ENCODE results near the gene PTPN5.

PTPN5 gene

DNA sequence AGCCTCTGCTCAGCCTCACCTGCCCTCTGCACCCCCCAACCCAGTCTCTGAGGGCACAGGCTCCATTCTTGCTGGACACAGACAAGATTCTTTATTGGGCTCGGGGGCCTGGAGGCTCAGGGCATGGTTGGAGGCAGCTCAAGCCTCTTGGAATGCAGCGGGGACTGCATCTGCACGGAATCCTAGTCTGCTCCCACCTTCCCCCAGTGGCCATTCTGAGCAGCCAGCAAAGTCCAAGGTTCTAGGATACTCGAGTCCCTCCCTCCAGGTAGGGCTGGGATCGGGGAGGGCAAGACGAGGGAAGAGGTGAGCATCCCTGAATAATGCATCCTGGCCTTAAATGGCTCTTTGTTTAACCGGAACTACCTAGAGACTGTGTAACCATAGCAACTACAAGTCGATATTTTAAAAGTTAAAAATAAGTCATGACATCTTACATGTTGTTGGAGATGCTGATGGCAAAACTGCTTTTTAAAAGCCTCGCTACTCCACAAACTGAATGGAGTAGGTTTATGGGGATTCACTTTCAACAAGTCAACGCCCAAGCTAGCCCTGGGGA lies 54.9 kb downstream of the PTPN5 start:
- DNase-seq = no peak

DNA sequence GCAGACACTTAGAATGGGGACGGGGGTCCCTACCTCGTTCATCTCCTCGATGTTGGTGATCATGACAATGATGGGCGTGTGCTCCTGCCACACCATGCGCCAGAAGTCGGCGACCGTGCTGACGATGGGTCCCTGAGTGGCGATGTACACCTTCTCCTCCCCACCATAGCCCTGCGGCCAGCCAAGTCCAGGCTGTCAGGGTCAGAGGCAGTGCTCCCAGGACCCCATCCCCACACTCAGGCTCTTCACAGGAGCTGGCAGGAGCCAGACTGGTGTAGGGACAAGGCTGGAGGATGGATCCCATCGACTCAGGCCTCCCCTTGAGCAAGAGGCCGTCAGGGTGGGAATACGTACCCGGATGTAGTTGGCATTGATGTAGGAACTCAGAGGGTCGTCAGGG lies 58.4 kb downstream of the PTPN5 start:
- DNase-seq = no peak

DNA sequence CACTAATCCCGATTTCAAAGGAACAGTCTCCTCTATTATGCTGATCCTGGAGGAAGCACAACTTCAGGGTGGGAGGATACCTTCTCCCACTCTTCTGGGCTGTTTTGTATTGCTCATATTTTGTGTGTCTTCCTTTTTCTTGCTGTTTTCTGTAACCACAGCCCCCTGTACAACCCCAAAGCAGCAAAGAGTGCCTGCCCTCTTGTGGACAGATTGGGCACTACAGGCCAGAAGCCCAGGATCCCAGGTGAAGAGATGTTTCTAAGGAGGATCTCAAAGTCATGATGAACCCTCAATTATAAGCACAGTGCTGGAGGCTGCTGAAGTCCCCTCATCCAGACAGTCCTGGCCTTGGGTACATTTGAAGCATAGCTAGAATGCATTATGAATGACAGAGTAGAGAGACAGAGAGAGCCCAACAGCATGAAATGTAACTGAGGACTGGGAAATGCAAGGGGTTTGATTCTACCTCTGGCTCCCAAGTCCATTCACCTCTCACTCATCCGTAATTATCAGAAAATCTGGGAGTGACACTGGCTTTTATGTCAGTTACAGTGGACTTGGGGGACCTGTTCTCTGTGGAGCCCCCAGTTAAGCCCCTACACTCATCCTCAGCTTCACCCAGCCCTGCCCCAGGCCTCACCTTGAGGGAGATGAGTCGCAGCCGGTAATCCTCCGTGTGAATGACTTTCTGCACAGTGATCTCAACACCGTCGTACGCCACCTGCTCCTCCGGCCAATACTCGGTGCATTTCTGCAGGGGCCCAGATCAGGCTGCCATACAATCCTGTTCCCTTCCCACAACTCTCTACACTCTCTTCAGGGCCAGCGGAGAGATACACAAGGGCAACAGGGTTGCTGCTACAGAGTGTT lies 59.4 kb downstream of the PTPN5 start:
- no peak for DNase-seq

DNA sequence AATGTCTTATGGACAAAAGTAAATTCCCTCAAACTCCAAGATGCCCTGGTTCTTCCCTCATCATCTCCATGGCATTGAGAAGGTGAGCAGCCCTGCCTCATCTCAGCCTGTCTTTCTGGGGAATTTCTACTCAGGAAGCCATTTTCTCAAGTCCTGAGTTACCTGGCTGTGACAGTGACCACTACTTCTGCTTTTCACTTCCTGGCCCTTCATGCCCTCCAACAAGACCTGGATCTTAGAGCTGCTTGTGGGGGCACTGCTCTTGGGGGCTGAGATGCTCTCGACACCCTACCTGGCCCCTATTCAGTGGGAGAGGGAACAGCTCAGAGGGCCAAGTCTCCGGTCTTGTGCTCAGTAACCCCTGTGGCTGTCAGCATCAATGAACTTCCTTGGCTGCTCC lies 60.2 kb downstream of the PTPN5 start:
- DNase-seq = no peak

DNA sequence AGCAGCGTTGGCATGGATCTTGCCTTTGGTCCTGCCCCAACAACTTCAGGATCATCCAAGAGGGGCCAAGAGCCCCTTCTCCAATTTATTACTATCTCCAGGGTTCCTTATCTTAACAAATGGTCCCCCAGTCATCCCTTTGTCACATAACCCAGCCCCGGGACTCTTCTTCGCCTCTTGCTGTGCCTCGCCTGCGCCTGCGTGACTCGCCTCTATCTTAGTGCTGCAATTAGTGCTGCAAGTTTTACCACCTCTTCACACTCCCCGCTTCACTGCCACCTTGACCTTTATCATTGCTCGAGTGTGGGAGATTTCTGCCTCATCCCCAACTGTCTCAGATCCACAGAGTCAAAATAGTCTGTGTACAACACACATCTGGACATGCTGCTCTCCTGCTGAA lies 61.6 kb downstream of the PTPN5 start:
- DNase-seq = no peak

DNA sequence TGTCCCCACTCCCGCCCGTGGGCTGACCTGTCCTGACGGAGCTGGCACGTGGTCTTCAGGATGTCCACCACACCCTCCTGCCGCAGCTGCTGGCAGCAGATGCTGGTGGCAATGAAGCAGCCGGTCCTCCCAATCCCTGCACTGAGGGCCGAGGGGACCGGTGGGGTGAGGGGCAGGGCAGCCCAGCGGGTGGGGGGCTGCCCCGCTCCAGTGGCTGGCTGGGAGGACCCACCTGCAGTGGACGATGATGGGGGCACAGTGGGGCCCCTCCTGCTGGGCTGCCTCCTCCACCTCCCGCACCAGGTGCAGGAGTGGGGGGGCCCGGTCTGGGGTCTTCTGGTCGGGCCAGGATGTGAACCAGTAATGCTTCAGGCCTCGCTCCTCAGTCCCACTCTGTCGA lies 62.2 kb downstream of the PTPN5 start:
- DNase-seq = no peak

DNA sequence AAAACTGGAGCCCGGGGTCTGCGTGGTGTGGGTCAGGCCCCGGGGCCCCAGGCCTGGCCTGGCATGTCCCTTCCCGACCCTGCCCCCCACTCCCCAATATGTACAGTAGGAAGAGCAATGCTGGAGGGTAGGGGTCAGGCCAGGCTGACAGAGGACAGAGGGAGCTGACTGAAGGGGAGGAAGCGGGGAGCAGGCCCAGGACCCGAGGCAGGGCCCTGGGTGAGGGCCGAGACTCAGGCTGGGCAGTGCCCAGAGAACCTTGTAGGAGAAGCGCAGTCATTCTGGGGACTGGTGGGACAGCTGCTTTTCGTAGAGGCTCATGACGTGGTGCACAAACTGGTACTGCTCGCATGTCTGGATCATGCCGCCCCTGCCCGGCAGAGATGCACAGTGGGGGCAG lies 62.9 kb downstream of the PTPN5 start:
- DNase-seq = no peak

DNA sequence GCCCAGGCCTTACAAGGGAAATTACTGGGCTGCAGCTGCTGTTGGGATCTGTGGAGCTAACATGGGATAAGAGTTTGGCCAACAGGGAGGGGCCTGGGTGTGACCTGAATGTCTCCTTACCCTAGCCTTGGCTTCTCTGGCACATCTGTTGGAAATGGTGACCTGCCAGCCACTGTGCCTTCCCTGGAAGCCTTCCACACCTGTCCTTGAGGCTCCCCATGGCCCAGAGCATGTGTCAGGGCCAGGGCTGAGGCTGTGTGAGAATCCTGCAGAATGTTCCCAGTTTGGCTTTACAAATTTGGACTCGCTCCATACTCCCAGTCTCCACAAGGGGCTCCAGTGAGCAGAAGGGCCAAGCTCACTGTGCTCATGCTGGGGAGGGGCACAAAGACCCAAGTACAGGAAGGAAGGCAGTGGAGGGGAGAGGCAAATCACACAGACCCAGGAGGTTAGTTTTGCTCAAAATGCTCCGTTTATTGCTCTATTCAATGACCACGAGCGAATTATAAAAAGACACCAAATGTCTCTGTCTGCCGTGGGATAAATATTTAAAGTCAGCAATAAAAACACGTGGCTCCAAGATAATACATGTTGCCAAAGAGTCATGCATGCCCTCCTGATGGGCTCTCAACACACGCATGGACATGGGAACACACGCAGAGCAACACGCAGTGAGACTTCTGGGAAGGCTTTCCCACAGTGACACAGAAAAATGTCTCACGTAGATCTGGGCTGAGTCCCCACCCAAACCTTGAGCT lies 63.9 kb downstream of the PTPN5 start:
- no peak for DNase-seq

DNA sequence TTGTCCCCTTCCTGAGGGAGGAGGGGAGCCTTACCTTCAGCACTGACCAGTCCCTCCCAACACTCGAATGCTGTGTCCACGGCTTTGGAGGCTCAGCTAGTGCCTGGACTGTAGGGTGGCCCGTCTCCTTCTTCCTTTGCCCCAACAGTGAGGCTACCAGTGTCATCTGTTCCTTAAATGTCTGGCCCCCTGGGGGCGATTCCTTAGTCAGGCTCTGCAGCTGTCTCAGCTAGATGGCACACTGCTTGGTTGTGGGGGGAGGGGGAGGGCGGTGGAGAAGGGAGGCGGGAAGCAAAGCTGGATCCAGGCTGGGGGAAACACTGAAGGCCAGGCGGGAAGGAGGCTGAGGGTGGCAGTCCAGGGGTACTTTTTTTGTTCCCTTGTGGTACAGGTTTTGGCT lies 65.6 kb downstream of the PTPN5 start, which contains the start of gene IGSF22:
Gene IGSF22 (minus strand): TSS at position 149 of the 400 bp plus-strand sequence. CDS start 1,952 bp downstream, outside the sequence.
- DNase-seq = no peak

DNA sequence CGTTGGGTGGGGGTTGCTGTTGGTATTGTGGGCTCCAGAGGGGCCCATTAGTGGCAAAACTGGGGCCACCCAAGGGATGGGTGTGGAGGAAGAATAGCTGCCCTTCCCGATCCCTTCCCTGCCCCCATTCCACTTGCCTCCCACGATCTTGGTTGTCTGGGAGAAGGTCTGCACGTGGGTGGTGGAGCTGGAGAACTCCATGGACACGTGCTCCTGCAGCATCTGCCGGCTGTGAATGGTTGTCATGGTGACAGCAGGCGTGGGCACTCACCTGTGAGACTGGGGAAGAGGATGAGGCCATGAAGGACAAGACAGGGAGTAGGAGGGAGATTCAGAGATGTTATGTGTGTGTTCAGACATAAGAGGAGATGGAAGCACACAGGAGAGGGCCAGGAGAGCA lies 67.6 kb downstream of the PTPN5 start:
- peak; percentile 49 for DNase-seq

DNA sequence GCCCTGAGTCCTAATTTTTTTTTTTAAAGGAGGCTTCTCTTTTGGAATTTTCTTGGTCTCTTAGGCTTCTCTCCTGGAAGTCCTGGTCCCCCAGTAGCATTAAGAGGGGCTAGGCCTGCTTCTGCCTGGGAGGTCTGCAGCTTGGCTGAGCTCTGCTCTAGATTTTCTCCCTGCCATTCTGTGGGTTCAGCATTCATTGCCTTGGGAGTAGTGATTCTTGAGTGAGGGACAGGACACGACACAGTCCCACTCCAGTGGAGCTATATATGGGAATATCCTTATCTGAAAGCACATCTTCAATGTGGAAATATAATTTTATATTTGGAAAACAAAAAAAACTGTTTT lies 69.3 kb downstream of the PTPN5 start:
- no peak for DNase-seq

DNA sequence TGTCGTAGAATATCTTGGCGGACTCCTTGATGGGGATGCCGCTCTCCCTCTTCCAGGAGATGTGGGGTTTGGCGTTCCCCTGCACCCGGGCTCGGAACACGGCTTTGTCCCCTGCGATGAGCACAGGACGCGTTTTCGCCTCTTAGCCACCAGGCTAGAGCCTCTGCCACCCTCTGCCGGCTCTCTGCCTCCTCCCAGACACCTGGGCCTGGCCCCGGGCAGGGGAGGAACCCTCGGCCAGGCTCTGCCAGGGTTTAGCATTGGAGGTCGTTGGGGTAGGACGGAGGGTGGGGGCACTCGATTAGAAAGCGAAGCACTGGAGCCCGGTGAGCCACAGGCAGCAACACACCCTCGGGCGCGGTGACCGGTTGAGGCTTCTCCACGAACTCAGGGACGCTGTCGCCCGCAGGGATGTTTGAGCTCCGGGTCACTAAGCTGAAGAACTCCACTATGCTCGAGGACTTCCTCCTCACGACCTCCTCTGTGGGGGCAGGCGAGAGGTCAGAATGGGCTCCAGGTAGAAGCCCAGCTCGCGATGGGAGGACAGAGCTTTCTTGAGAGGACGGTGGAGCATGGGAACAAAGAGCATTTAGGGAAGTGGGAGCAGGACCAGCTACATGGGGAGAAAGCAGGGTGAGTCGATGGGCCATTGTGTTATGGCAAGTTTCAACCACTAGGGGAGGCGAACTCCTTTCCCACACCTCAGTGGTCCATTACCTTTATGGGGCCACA lies 69.9 kb downstream of the PTPN5 start:
- DNase-seq = no peak

DNA sequence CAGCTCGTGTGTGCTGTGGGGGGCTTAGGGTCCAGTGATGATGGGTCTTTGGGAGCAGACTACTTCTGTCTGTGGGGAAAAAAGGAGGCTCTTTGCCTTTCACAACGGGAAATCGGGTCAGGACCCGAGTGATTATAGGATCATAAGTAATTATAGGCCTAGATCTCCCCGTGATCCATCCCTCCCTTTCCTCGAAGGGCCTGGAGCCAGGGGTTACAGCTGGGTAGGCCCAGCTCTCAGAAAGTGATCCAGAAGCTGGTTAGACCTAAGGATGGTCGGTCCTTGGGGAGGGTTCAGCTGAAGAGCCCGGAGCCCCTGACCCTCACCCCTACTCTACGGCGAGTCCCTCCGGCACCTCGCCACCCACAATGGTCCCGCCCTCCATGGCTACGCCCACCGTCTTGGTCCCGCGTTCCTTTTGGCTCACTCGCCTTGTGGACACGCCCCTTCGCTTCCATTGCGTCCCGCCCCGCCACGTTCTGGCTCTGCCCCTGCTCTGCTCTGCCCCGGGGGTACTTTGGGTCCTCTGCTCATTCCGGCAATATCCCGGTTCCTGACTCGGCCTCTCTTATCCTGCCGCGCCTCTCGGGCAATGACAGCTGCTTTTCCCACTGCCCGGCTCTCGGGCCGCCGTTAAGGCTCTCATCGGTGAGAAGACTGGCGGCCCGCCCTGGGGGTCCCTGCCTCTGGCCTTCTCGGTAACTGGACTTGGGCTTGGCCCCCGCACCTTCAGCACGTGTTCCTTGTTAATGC lies 70.6 kb downstream of the PTPN5 start:
- DNase-seq = no peak

DNA sequence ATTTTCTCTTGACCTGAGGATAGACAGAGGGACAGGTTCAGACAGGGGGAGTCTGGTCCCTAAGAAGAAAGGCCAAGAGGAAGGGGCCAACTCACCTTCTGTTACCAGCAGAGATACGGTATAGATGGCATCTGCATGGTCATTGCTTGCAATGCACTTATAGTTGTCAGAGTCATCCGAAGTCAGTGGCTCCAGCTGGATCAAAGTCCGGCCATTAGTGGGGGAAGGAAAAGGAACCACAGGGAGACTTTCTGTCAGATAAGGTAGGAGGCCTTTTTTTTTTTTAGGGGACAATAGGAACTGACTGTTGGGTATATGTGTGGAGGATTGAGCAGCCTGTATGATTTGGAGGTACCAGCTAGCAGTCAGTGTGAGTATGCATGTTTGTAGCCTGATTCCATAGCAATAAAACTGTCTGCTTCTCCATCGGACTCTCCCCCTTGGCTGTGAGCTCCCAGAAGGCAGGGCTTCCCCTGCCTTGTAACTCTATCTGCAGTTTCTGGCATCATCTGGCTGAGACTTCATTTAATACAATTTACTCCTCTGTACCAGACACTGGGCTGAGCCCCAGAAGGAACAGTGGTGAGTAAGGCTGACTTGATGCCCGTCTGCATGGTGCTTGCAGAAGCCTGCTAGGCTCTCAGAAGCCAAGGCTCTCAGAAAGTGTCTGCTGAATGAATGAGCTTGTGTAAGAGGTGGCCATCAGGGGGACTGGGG lies 71.3 kb downstream of the PTPN5 start:
- DNase-seq = no peak

DNA sequence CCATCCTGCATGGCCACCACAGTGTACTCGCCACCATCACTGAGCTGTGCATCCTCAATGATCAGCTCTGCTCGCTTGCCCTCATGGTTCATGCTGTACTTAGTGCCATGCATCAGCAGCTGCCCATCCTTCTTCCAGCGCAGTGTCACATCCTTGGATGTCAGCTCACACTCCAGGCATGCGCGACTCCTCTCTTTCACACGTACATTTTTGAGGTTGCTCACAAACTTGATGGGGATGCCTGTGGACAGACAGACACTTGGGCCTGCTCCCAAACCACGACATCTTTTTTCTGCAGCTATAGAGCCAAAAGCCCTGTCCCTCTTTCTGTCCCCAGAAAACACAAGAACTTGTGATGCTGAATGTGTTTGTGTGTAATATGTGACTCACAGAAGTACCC lies 76.1 kb downstream of the PTPN5 start:
- no peak for DNase-seq

DNA sequence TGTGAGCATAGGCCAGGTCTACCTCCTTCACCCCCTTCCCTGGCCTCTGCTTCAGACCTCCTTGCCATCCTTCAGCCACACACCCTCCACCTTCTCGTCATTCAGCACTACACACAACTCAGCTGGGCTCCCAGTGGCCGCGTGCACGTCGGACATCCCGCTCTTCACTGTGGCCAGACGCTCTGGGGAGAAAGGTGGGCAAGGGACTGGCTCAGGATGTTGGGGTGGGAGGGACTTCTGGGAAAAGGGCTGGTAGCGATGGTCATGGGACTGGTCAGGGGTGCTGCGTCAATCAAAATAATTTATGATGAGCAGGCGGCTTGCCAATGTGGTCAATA lies 77.2 kb downstream of the PTPN5 start:
- no peak for DNase-seq

DNA sequence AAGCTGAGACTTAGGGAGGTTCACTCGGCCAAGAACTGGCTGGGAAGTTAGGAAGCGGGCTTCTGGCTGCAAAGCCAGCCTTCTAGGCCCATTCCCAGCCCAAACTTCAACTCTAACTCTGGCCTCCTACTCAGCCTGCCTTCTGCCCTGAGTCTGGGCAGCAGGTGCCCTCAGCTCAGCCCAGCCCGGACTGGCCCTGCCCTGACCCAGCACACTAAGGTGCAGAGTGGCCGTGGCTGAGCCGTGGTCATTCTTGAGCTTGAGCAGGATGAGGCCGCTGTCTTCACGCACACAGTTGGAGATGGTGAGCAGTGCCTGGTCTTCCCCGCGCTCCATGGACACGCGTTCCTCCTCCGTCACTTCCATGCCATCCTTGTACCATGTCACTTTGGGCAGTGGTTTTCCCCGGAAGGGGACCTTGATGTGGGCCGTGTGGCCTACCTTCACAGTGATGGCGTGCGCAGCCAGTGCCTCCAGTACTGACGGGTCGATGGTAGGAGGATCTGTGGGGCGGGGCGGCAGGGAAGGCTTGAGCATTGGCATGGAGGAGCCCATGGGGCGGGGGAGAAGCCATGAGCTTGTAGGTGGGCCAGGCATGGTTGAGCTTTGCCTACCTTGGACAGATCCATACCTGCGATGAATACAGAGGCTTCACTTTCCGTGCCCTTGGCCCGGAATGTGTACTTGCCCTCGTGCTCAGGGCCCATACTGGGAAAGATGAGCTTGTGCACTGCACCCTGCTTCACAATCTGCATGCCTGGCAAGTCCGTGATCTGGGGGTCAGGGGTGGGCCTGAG lies 77.8 kb downstream of the PTPN5 start:
- DNase-seq = no peak

DNA sequence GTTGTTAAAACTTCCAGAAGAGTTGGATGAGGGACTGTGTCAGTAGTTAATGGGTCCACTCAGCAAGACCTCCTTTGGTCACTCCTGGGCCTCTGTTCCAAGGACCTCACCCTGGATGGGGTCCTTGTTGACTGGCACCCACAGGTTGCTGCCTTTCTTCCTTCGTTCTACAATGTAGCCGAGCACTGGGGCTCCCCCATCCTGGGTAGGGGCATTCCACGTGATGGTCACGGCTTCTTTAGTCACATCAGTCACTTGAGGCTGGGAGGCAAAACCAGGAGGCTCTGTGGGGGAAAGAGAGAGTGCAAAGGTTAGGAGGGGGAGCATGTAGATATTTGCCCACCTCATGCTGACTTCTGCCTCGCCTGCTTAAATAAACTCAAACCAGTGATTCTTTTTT lies 81.1 kb downstream of the PTPN5 start:
- no peak for DNase-seq

DNA sequence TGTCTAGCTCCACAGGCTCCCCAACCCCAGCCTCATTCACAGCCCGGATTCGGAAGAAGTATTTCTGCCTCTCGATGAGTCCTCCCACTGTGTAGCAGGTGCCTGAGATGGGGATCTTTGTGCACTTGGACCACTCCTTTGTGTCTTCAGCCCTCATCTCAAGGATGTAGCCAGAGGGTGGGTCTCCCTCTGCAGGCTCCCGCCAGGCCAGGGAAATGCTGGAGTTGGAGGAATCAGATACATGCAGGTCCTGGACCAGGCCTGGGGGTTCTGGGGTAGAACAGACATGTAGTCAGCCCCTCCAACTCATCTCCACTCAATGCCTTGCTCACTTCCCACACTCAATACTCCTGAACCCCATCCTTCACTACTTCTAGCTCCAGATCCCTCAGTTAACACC lies 82.2 kb downstream of the PTPN5 start:
- no peak for DNase-seq

DNA sequence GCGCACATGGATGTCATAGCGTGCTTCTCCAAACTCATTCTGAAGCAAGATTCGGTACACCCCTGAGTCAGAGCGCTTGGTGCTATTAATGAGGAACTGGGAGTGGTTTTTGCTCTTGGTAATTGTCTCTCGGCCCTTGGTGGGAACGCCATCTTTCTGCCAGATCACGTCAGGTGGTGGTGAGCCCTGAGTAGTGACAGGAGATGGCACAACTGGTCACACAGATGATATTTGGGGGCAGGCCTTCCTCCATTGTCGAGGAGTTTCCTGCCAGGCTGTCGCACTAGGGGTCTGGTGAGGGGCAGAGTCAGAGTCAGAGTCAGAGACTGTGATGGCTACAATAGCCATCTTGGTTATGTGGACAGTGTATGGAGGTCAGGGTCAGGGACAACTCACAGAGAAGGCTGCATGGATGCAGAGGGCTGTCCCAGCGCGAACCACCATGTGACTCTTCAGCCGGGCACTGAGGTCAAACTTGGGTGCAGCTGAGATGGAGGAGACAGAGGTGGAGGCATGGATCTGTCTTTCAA lies 83.7 kb downstream of the PTPN5 start:
- DNase-seq = no peak

All from NCI-H1417 treated with DMSO at 0.1 percent for 48 hours (cell line).